GM12872 (cell line): ENCODE measurements around the gene OSBPL8.

Experiments used
- CTCF ChIP-seq: IDR thresholded peaks from 3 replicates; pipeline ENCODE4 v1.5.1; 2011; ENCODE audit warnings: low read depth, mild to moderate bottlenecking, low read length, moderate library complexity; ENCODE audit not compliant: insufficient read depth

OSBPL8 gene

GRCh38 chr12:76520348-76520747, 39.2 kb downstream of the OSBPL8 start:
- no peak for TF ChIP-seq CTCF

GRCh38 chr12:76519538-76519937, 40.0 kb downstream of the OSBPL8 start:
- TF ChIP-seq CTCF = no peak

DNA sequence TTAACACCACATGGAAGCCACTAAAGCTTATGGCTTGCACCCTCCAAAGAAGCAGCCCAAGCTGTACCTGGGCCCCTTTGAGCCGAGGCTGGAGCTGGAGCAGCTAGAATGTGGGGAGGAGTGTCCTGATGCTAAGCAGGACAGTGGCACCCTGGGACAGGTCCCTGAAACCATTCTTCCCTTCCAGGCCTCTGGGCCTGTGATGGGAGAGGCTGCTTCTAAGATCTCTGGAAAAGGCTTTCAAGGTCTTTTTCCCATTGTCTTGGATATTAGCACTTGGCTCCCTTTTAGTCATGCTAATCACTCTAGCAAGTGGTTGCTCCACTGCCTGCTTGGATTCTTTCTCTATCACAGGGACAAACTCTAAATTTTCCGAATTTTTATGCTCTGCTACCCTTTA, 40.9 kb downstream of the OSBPL8 start:
- no peak for TF ChIP-seq CTCF

- TF ChIP-seq CTCF = no peak
Observed at GRCh38 chr12:76515271-76515670, 44.3 kb downstream of the OSBPL8 start.

- no peak for TF ChIP-seq CTCF
Observed at GRCh38 chr12:76508128-76508980, 51.2 kb downstream of the OSBPL8 start.

DNA sequence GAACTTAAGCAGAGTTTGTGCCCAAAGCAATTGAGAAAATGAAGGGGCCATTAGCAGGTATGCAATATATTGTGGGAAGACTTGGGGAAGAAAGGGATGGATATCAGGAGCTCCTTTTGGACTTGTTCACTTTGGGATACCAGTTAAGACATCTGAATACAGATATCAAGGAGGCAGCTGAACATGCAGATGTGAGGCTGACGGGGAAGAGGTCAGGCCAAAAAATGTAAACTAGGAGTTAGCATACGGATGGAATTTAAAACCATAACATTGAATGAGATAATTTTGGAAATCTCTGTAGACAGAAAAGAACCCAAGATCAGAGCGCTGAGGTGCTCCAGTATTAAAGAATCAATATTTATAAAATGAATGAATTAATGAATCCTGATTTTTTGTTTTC, 53.4 kb downstream of the OSBPL8 start:
- TF ChIP-seq CTCF = no peak

GRCh38 chr12:76505050-76505449, 54.5 kb downstream of the OSBPL8 start:
- TF ChIP-seq CTCF = no peak
